Smooth muscle cell (in vitro differentiated cells): ENCODE measurements around the gene HMOX2. TPM values are rescaled to one million over a fixed set of nuclear protein-coding genes. Genes with fewer than 3 reads are reported as not detected.

Source experiments
- DNase-seq: peaks from one replicate; lab custom pipeline; 2025; ENCODE audit not compliant: unreplicated experiment; lab: John Stamatoyannopoulos, UW
- H2AFZ ChIP-seq: fragments of 200-600 bp; sonication (generic); 2 replicates; pipeline ENCODE4 v1.6.0; 2016; ENCODE audit warnings: antibody characterized with exemption, low read depth, mild to moderate bottlenecking
- H3F3A ChIP-seq: fragments of 200-600 bp; sonication (generic); 2 replicates; pipeline ENCODE4 v1.6.0; 2017; ENCODE audit warnings: antibody characterized with exemption, low read depth
- H3K27ac ChIP-seq: fragments of 200-600 bp; sonication (generic); 2 replicates; pipeline ENCODE4 v1.5.1; 2016; ENCODE audit warnings: low read depth, mild to moderate bottlenecking
- H3K27me3 ChIP-seq: fragments of 200-600 bp; sonication (generic); 2 replicates; pipeline ENCODE4 v1.6.1; 2016; ENCODE audit warnings: low read depth, mild to moderate bottlenecking
- H3K36me3 ChIP-seq: fragments of 200-600 bp; sonication (generic); 2 replicates; pipeline ENCODE4 v1.5.1; 2016; ENCODE audit warnings: low read depth
- H3K4me1 ChIP-seq: fragments of 200-600 bp; sonication (generic); 2 replicates; pipeline ENCODE4 v1.5.1; 2016; ENCODE audit warnings: low read depth
- H3K4me2 ChIP-seq: fragments of 200-600 bp; sonication (generic); 2 replicates; pipeline ENCODE4 v1.6.0; 2016; ENCODE audit warnings: mild to moderate bottlenecking
- H3K4me3 ChIP-seq: fragments of 200-600 bp; sonication (generic); 2 replicates; pipeline ENCODE4 v1.5.1; 2016; ENCODE audit warnings: mild to moderate bottlenecking
- H3K79me2 ChIP-seq: fragments of 200-600 bp; sonication (generic); 2 replicates; pipeline ENCODE4 v1.6.0; 2016; ENCODE audit warnings: low read depth, mild to moderate bottlenecking
- H3K9ac ChIP-seq: fragments of 200-600 bp; sonication (generic); 2 replicates; pipeline ENCODE4 v1.6.0; 2016; ENCODE audit warnings: low read depth
- H3K9me3 ChIP-seq: fragments of 200-600 bp; sonication (generic); replicated peaks from 2 replicates; pipeline ENCODE4 v1.5.1; 2016; ENCODE audit warnings: low read depth
- H4K20me1 ChIP-seq: fragments of 200-600 bp; sonication (generic); 2 replicates; pipeline ENCODE4 v1.6.0; 2016; ENCODE audit warnings: low read depth
- WGBS: methylation state at CpG from one replicate; pipeline ENCODE4 v1.1.7; 2016; ENCODE audit warnings: low lambda C conversion rate; 5-methylcytosine and 5-hydroxymethylcytosine counted together
- polyA plus RNA-seq: library from polyadenylated mRNA; unstranded; fragments of >200 nt; fragmentation: Nextera tagmentation; extraction: Ambion mirVana; gene quantifications from 2 replicates; pipeline ENCODE4 v1.2.1, GENCODE V29; 2016
- total RNA-seq: library from RNA; depleted of rRNA; stranded (reverse); fragments of >200 nt; gene quantifications from 2 replicates; pipeline ENCODE4 v1.2.3, GENCODE V29; 2014
- TF ChIP-seq, protein P1 (sequence below): fragments of 200-600 bp; sonication (generic); IDR thresholded peaks from 2 replicates; pipeline ENCODE4 v1.5.1; 2017; ENCODE audit warnings: borderline replicate concordance, mild to moderate bottlenecking, antibody characterized with exemption; ENCODE audit not compliant: insufficient read depth, poor library complexity, severe bottlenecking

The HMOX2 gene
- total and polyA plus RNA-seq, 2 experiments from 2014 or later = 35.3 to 54.2 TPM

- Histone ChIP-seq H4K20me1 (peaks cover 82% of the 10 kb centered on the region), H3K4me1 (no peaks in the 10 kb centered on the region), H3K9me3 (no peaks in the 10 kb centered on the region), H3K27ac (no peak overlapping the region), H3K4me2 (no peak overlapping the region), H3F3A (no peaks in the 10 kb centered on the region), H3K4me3 (no peak overlapping the region), H3K27me3 (no peaks in the 10 kb centered on the region), H3K9ac (no peak overlapping the region), H3K79me2 (peaks cover 7% of the 10 kb centered on the region), H2AFZ (no peak overlapping the region), H3K36me3 (no peaks in the 10 kb centered on the region)
- TF ChIP-seq, protein P1, sequence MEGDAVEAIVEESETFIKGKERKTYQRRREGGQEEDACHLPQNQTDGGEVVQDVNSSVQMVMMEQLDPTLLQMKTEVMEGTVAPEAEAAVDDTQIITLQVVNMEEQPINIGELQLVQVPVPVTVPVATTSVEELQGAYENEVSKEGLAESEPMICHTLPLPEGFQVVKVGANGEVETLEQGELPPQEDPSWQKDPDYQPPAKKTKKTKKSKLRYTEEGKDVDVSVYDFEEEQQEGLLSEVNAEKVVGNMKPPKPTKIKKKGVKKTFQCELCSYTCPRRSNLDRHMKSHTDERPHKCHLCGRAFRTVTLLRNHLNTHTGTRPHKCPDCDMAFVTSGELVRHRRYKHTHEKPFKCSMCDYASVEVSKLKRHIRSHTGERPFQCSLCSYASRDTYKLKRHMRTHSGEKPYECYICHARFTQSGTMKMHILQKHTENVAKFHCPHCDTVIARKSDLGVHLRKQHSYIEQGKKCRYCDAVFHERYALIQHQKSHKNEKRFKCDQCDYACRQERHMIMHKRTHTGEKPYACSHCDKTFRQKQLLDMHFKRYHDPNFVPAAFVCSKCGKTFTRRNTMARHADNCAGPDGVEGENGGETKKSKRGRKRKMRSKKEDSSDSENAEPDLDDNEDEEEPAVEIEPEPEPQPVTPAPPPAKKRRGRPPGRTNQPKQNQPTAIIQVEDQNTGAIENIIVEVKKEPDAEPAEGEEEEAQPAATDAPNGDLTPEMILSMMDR = no peak
- no peak for DNase-seq
- 98% methylated on average over 7 of the region's 7 CpGs for WGBS
Measured at GRCh38 chr16:4513881-4514280, 37.7 kb downstream of the HMOX2 start.

- no peaks in the 10 kb centered on the region for H3K27me3 ChIP-seq
- WGBS = 85% methylated on average over 7 of the region's 7 CpGs
- no peak overlapping the region for H3K4me2 ChIP-seq
- H3K79me2 ChIP-seq = peaks cover 7% of the 10 kb centered on the region
- no peak overlapping the region for H2AFZ ChIP-seq
- TF ChIP-seq, protein P1 = no peak
- no peaks in the 10 kb centered on the region for H3K4me1 ChIP-seq
- no peaks in the 10 kb centered on the region for H3K36me3 ChIP-seq
- no peak for DNase-seq
- no peaks in the 10 kb centered on the region for H3K9me3 ChIP-seq
- H3K4me3 ChIP-seq = no peak overlapping the region
- H3F3A ChIP-seq = no peaks in the 10 kb centered on the region
- peaks cover 87% of the 10 kb centered on the region for H4K20me1 ChIP-seq
- H3K9ac ChIP-seq = no peak overlapping the region
- H3K27ac ChIP-seq = no peak overlapping the region
Measured at GRCh38 chr16:4514606-4515005, 38.4 kb downstream of the HMOX2 start.

DNA sequence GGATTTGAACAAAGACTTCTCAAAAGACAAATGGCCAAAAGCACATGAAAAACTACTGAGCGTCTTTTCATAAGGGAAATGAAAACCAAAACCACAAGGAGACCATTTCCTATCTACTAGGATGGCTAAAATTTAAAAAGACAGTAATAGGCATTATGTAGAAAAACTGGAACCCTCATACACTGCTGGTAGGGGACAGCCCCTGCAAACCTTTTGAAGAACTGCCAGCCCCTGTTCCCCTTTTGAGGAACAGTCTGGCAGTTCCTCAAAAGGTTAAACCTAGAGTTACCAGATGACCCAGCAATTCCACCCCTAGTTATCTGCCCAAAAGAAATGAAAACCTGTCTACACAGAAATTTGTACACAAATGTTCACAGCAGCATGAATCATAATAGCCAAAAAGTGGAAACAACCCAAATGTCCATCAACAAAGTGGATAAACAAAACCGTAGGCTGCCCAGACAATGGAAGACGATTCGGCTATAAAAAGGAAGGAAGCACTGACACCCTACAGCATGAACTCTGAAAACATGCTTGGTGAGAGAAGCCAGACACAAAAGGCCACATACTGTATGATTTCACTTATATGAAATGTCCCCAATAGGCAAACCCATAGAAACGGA is 39.5 kb downstream of the HMOX2 start:
- 87% methylated on average over 5 of the region's 5 CpGs for WGBS
- peaks cover 7% of the 10 kb centered on the region for H3K79me2 ChIP-seq

More for the DNA sequence above, 39.5 kb downstream of the HMOX2 start:
- Histone ChIP-seq H4K20me1 (peaks cover 89% of the 10 kb centered on the region), H3K9ac (no peak overlapping the region), H3K4me1 (no peaks in the 10 kb centered on the region), H3K4me2 (no peak overlapping the region), H3K9me3 (no peaks in the 10 kb centered on the region), H3K27me3 (no peaks in the 10 kb centered on the region), H3F3A (no peaks in the 10 kb centered on the region), H3K4me3 (no peak overlapping the region), H2AFZ (no peak overlapping the region), H3K36me3 (no peaks in the 10 kb centered on the region), H3K27ac (no peak overlapping the region)
- no peak for DNase-seq
- TF ChIP-seq, protein P1 = no peak
